ENCODE results near the gene ADGRL3. TPM values are rescaled to one million over a fixed set of nuclear protein-coding genes. Genes with fewer than 3 reads are reported as not detected.
"Not testable (repeated sequence)": the region's sequence is repeated elsewhere in the genome, so short reads cannot be mapped to it uniquely, and the experiment has no call there.

Gene ADGRL3
- total and polyA plus RNA-seq, 2 donors: 3.1 to 70.1 TPM

DNA sequence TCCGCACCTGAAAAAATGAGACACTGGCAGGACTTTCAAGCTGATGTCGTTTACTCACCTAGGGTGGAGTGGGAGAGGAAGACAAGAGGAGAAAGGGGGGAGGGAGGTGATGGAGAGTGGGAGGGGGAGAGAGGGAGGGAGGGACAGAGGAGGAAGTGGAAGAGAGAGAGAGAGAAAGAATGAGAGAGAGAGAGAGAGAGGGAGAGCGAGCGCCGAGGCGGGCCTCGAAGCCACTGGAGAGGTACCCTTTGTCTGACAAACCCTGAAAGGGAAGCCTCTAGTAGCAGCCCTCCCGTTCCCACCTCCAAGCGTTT is 296 bp upstream of the ADGRL3 start:
- H3K4me1 ChIP-seq (ENCODE audit: insufficient read depth): peaks cover 1% of the 10 kb centered on the region
- H3K27ac ChIP-seq (ENCODE audit: low read depth): no peak overlapping the region
- peak overlapping the region; percentile 65 for H3K4me3 ChIP-seq (ENCODE audit: low read depth, low read length)
- WGBS: 6% methylated on average over 9 of the region's 9 CpGs
- H3K36me3 ChIP-seq (ENCODE audit: insufficient read depth): no peaks in the 10 kb centered on the region
- DNase-seq (ENCODE audit: extremely low spot score): no peak

DNA sequence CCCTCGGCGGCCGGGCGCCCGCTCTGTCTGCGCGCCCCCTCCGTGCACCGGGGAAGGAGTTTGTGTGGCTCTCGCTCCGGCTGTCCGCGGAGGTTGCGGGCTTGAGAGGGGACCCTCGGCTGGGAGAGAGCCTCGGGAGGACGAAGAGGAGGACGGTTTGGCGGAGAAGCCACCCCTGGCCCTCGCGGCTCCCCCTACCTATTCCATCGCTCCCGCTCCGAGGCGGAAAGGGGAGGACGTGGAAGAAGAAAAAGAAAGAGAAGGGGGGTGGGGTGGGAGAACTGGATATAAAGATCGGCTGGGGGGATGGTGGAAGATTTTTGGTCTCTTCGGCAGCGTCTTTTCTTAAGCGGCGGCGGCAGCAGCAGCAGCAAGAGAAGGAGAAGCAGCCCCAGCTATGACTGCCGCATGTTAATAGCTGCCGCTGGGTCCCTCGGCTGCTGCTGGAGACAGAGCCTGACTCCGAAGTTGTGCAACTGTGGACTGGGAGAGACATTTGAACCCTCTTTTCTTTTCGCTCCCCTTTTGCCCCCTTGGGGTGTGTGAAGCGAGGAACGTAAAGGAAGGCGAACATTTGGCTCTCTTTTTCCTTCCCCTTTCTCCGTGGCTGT is 895 bp downstream of the ADGRL3 start:
- WGBS: under 1% methylated on average over 41 of the region's 41 CpGs
- no peak for DNase-seq (ENCODE audit: extremely low spot score)
- H3K27ac ChIP-seq (ENCODE audit: low read depth): no peak overlapping the region

DNA sequence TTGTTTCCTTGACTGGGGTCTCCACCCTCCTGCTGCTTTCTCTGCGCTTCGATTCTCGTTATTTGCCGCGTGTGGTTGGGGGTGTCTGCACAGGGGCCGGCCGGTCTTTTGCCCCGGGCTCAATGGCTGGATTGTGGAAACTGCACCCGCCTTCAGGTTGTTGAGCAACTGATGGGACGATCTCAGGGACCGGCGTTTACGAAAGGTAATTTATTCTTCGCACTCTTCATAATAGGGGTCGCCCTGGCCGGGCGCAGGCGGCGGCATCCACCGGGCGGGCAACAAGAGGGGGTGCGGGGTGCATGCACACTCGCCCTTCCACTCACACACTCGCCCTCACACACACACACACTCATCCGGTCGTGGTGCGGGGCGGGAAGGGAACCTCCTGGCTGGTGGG is 1.4 kb downstream of the ADGRL3 start:
- no peaks in the 10 kb centered on the region for H3K36me3 ChIP-seq (ENCODE audit: insufficient read depth)
- peaks cover 1% of the 10 kb centered on the region for H3K4me1 ChIP-seq (ENCODE audit: insufficient read depth)
- H3K4me3 ChIP-seq (ENCODE audit: low read depth, low read length): peak overlapping the region; percentile 65
- under 1% methylated on average over 28 of the region's 28 CpGs for WGBS
- DNase-seq (ENCODE audit: extremely low spot score): no peak
- no peak overlapping the region for H3K27ac ChIP-seq (ENCODE audit: low read depth)

More for the DNA sequence above, 895 bp downstream of the ADGRL3 start:
- no peaks in the 10 kb centered on the region for H3K36me3 ChIP-seq (ENCODE audit: insufficient read depth)
- peak overlapping the region; percentile 65 for H3K4me3 ChIP-seq (ENCODE audit: low read depth, low read length)
- H3K4me1 ChIP-seq (ENCODE audit: insufficient read depth): peaks cover 1% of the 10 kb centered on the region

DNA sequence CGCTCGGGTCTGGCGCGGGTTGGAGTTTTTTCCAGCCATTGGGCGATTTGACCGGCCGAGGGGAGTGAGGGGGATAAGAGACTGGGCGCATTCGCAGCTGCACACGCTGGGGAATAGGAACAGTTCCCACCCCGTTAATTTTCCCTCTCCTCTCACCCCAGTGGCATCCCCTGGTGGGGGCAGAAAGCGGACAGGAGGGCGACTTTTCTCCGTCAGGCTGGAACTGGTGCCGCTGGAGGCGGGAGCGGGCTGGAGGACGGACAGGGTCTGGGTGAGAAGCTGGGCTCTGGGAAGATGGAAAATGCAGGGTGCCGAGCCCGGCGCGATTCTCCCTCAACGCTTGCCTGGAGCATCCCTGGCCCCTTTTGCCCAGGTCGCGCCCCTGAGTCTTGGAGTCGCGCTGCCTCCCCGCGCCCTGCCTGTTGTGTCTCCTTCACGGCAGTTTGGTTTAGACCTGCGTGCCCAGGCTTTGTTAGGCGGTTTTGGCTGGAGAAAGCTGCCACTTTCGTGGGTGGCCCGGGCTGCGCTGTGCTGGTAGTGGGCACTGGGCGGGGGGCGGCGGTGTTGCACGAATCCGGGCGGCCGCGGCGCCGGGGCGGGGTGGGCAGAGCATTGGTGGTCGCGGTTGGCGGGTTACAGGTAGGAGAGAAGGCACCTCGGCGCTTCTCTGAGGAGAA is 2.0 kb downstream of the ADGRL3 start:
- Histone ChIP-seq H3K4me3 (ENCODE audit: low read depth, low read length) (peak overlapping the region; percentile 65), H3K4me1 (ENCODE audit: insufficient read depth) (peaks cover 1% of the 10 kb centered on the region), H3K36me3 (ENCODE audit: insufficient read depth) (no peaks in the 10 kb centered on the region), H3K27ac (ENCODE audit: low read depth) (no peak overlapping the region)
- WGBS: under 1% methylated on average over 51 of the region's 51 CpGs
- DNase-seq (ENCODE audit: extremely low spot score): no peak

DNA sequence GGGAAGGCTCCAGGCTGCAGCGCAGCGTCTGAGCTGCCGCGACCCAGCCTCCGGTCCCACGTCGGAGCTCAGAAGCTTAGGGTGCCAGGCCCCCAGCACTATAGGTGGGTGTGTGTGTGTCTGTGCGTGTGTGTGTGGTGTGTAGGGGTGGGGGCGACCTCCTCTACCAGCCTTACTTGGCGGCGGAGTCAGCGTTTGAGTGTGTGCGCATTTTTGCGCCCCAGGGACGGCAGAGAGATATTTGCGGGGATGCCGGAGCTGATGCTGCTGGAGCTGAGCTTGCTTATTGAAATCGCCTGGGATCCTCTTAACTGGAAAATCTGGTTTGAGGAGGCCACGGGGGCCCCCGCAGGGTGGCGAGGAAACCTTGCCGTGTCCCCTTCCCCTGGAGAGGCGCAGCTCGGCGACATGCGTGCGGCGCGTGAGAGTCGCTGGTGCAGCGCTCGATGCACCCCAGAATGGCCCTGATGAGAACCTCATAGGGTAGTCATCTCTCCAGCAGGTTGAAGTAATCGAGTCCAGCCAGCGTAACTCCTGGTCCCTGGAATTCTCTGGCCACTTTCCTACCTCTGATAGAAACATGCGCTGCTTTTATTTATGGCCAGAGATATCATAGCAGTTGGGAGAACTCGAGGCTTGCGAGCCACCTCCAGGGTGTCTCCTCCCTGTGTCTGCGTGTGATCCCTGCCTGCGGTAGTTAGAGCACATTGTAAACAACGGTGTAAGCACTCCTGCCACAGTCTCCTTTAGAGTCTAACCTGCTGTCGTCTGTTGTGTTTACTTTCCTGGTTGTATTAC is 2.7 kb downstream of the ADGRL3 start:
- H3K36me3 ChIP-seq (ENCODE audit: insufficient read depth): no peaks in the 10 kb centered on the region
- no peak overlapping the region for H3K27ac ChIP-seq (ENCODE audit: low read depth)
- H3K4me1 ChIP-seq (ENCODE audit: insufficient read depth): peaks cover 1% of the 10 kb centered on the region
- 1% methylated on average over 41 of the region's 41 CpGs for WGBS
- peak overlapping the region; percentile 65 for H3K4me3 ChIP-seq (ENCODE audit: low read depth, low read length)
- no peak for DNase-seq (ENCODE audit: extremely low spot score)

DNA sequence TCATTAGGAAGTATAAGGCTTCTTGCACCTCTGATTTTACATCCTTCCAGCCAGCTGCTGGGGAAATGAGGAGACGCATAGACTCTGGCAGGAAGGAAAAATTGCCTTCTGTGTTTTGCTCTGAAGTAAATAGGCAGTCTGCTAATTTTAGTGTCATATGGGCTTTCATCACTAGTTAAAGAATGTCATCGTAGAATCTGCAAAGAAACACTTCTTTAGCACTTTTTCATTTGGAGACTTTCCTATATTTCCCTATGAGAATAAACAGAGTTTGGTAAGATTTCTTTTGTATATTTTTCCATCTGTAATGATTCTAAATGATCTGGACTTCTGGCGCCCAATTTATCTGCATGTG is 3.3 kb downstream of the ADGRL3 start:
- 43% methylated on average over 3 of the region's 3 CpGs for WGBS
- no peak overlapping the region for H3K27ac ChIP-seq (ENCODE audit: low read depth)

DNA sequence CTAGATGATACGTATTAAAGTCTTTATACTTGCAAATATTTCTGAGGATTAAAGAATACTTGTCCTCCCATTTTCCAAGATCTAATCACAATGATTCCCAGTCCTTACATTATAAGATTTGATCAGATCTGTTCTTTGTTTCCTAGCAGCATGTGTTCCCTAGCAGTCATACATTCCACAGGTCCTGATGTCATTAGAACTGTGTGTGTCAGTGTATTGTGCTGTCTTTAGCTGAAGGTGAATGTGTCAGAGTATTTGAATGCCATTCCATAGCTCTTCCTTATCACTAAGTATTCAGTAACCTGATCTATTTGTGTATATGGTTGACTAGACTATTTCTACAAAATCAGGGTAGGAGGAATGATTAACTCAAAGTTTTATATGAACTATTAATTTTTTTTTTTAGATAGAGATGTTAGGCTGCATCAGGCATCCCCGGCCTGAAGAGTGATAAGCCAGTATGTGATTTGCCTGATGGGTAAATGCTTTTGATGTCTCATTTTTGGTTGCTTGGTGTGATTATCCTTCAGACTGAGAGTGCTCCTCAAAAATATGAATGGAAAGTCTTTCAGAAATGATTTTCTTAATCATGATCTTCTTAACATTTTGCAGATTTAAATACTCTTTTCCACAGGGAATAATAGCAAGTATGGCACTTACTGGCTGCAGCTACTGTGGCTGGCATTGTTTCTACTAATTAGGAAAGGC is 4.4 kb downstream of the ADGRL3 start:
- DNase-seq (ENCODE audit: extremely low spot score): no peak
- Histone ChIP-seq H3K36me3 (ENCODE audit: insufficient read depth) (no peaks in the 10 kb centered on the region), H3K4me1 (ENCODE audit: insufficient read depth) (peaks cover 1% of the 10 kb centered on the region), H3K4me3 (ENCODE audit: low read depth, low read length) (no peak overlapping the region), H3K27ac (ENCODE audit: low read depth) (no peak overlapping the region)
- WGBS: 91% methylated on average over 2 of the region's 2 CpGs

More for the DNA sequence above, 3.3 kb downstream of the ADGRL3 start:
- H3K36me3 ChIP-seq (ENCODE audit: insufficient read depth): no peaks in the 10 kb centered on the region
- no peak for DNase-seq (ENCODE audit: extremely low spot score)
- peaks cover 1% of the 10 kb centered on the region for H3K4me1 ChIP-seq (ENCODE audit: insufficient read depth)
- H3K4me3 ChIP-seq (ENCODE audit: low read depth, low read length): no peak overlapping the region

DNA sequence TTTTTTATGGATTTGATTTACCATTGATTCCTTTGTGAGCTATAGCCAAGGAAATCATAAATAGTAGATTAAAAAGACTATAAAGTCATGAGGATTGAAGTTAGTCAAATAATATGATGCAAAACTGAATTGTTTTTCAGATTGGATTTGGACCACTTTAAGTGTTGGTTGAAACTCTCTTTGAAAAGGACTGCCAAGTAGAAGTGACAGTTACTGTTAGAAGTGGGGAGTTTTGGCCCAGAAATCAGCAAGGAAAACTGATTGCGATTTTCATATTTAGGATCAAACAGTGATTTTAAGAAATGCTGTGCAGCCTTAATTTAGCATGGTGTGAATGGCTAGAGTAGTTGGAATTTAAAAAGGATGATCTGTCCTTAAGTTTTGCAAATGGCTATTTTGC is 4.9 kb downstream of the ADGRL3 start:
- no peak for DNase-seq (ENCODE audit: extremely low spot score)
- WGBS: 89% methylated on average over 1 of the region's 1 CpG
- Histone ChIP-seq H3K4me1 (ENCODE audit: insufficient read depth) (peaks cover 1% of the 10 kb centered on the region), H3K36me3 (ENCODE audit: insufficient read depth) (no peaks in the 10 kb centered on the region), H3K4me3 (ENCODE audit: low read depth, low read length) (no peak overlapping the region), H3K27ac (ENCODE audit: low read depth) (no peak overlapping the region)

DNA sequence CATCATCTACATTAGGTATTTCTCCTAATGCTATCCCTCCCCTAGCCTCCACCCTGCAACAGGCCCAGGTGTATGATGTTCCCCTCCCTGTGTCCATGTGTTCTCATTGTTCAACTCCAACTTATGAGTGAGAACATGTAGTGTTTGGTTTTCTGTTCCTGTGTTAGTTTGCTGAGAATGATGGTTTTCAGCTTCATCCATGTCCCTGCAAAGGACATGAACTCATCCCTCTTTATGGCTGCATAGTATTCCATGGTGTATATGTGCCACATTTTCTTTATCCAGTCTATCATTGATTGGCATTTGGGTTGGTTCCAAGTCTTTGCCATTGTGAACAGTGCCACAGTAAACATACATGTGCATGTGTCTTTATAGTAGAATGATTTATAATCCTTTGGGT is 7.0 kb downstream of the ADGRL3 start:
- not testable (repeated sequence) for H3K4me3 ChIP-seq (ENCODE audit: low read depth, low read length); DNase-seq (ENCODE audit: extremely low spot score); H3K36me3 ChIP-seq (ENCODE audit: insufficient read depth); H3K4me1 ChIP-seq (ENCODE audit: insufficient read depth); H3K27ac ChIP-seq (ENCODE audit: low read depth)

DNA sequence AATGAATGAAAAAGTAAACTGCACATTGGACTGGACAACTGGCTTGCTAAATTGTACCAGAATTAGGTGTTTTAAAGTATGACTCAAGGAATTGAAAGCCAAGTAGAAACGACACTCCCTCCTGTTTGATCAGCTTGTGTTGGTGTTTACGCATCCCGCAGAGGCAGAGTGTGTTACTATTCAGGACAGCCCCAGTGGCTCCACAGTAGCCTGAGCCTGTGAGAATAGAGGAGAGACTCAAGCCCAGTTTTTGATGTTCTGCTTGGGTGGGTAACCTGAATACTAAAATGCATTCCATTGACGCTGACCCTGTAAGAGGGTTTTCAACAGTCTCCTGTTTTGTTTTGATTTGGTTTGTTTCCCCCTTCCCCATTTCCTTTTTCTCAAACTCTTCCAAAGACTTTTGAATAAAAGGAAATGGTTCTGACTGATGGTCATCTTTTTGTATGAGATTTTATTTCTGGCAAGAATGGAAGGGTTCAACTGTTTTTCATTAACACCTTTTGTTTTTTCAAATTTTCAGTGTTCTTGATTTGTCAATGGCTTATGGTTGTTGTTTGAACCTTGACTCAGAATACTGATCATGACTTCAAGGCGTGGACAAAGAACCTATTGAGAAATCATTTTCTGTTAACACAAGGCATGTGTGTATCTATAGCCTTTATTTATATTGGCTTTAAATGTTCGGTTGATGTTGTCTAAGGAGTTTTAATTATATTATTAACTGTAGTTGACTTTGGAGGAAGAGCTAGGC is 10.2 kb downstream of the ADGRL3 start:
- DNase-seq (ENCODE audit: extremely low spot score): no peak
- 78% methylated on average over 6 of the region's 6 CpGs for WGBS

DNA sequence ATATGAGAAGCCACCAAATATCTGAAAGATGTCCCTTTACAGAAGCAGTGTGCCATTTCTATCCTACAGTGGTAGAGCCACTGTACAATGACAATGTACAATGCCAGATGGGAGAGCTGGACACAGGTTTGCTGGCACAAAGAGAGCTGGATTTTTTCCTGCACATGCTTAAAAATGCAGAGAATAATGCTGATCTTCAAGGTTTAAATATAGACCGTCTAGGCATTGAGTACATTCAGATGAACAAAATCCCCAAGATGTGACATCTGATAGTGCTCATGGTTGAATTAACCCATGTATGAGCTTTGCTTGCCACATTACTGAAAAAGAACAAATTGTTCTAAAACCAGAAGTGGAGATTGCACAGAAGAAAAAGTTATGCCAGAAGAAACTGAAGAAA is 11.7 kb downstream of the ADGRL3 start:
- no peak overlapping the region for H3K4me3 ChIP-seq (ENCODE audit: low read depth, low read length)
- WGBS: 52% methylated on average over 1 of the region's 1 CpG
- no peaks in the 10 kb centered on the region for H3K36me3 ChIP-seq (ENCODE audit: insufficient read depth)
- no peak overlapping the region for H3K27ac ChIP-seq (ENCODE audit: low read depth)
- H3K4me1 ChIP-seq (ENCODE audit: insufficient read depth): no peaks in the 10 kb centered on the region
- no peak for DNase-seq (ENCODE audit: extremely low spot score)

More for the DNA sequence above, 10.2 kb downstream of the ADGRL3 start:
- H3K36me3 ChIP-seq (ENCODE audit: insufficient read depth): no peaks in the 10 kb centered on the region
- H3K4me3 ChIP-seq (ENCODE audit: low read depth, low read length): no peak overlapping the region
- no peaks in the 10 kb centered on the region for H3K4me1 ChIP-seq (ENCODE audit: insufficient read depth)
- H3K27ac ChIP-seq (ENCODE audit: low read depth): no peak overlapping the region

DNA sequence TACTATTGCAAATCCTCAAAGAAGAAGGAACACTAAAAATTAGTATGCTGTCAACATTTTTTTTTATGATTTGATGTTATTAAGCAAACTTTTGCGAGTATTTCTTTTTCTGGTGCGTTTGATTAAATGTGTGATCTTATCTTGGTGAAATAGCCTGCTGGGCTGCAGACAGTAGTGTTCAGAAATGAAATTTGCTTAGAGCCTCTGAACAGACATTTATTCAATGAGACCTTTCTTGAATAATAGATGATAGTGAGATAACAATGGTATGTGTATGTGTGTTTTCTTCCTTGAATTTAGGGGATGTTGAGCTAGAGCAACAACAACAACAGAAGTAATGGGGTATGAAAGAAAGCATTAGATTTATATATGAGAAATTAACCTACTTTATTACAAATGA is 12.7 kb downstream of the ADGRL3 start:
- Histone ChIP-seq H3K4me3 (ENCODE audit: low read depth, low read length) (no peak overlapping the region), H3K4me1 (ENCODE audit: insufficient read depth) (no peaks in the 10 kb centered on the region), H3K27ac (ENCODE audit: low read depth) (no peak overlapping the region), H3K36me3 (ENCODE audit: insufficient read depth) (no peaks in the 10 kb centered on the region)
- no peak for DNase-seq (ENCODE audit: extremely low spot score)
- 76% methylated on average over 2 of the region's 2 CpGs for WGBS

DNA sequence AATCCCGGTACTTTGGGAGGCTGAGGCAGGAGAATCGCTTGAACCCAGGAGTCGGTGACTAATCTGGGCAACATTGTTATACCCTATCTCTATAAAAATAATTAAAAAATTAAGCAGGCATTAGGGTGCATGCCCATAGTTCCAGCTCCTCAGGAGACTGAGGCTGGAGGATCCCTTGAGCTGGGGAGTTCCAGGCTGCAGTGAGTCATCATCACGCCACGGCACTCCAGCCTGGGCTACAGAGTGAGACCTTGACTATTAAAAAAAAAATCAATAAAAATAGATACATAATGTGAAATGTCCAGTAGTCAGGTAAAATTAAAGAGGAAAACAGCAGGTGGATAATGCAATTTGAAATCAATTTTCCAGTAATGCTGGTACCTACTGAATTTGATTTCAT is 14.6 kb downstream of the ADGRL3 start:
- WGBS: 81% methylated on average over 5 of the region's 5 CpGs
- DNase-seq (ENCODE audit: extremely low spot score): no peak
- Histone ChIP-seq H3K4me3 (ENCODE audit: low read depth, low read length) (no peak overlapping the region), H3K4me1 (ENCODE audit: insufficient read depth) (no peaks in the 10 kb centered on the region), H3K27ac (ENCODE audit: low read depth) (no peak overlapping the region), H3K36me3 (ENCODE audit: insufficient read depth) (no peaks in the 10 kb centered on the region)

Data from urinary bladder (tissue), 4 donors.